HG03103 (cell line): Measurements from ENCODE around the gene OR10A2.
"Not testable (repeated sequence)": the region's sequence is repeated elsewhere in the genome, so short reads cannot be mapped to it uniquely, and the experiment has no call there.

Experiments
- ATAC-seq: cut with Tn5 transposase; IDR thresholded peaks from one replicate; pipeline ENCODE4 v1.9.1; 2021; ENCODE audit warnings: low read depth; ENCODE audit not compliant: unreplicated experiment

Gene OR10A2

GRCh38 chr11:6862961-6863360, at the start of gene OR10A2:
Gene OR10A2 (plus strand): TSS chr11:6863057. CDS start chr11:6869755, 6,698 bp downstream.
- no peak for ATAC-seq

- no peak for ATAC-seq
Observed at GRCh38 chr11:6813656-6814055, 49.2 kb upstream of the OR10A2 start.

DNA sequence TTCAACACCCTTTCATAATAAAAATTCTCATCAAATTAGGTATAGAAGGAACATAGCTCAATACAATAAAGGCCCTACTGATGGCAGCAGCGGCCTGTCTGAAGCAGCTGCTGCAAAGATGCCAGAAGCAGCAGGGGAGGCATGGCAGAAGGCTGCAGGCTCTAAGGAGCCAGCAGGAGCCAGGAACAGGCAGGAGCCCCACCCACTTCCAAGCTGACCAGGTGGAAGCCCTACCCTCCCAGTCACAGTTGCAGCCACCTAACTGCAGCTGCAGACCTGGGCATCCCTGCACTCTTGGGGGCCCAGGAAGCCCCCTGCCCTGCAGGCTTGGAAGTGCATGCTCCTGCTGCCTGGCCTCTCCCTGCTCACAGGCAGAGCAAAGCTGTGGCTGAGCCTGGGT, 45.2 kb upstream of the OR10A2 start:
- no peak for ATAC-seq

- no peak for ATAC-seq
Observed at GRCh38 chr11:6818967-6819366, 43.9 kb upstream of the OR10A2 start.

DNA sequence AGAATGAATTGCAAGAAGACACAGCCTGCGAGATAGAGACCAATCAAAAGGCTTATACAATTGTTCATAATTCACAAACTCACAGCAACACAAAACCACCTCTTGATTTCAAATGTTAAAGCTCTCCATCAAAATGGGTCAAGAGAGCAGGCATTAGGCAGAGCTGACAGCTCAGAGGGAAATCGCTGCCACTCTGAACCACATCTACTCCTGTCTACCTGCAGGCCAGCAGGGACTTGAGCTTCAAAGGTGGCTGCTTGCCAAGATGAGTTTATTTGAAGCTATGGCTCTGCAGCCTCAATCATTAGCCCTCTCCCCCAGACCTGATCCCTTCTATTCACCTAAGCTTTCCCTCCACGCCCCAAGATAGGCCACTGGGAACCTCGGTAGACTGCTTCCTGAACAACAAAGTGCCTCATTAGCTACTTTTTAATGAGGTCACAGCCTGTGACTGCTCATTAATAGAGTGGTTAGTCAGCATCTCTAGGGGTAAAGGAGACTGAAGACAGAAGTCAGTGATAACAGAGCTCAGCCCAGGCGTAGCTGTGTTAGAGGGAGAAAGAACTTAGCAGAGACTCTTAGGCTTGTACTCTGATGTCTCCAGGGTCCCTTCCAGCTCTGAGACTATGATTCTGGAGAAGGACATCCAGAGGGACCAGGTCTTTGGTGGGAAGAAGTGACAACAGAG, 38.6 kb upstream of the OR10A2 start:
- ATAC-seq: no peak

DNA sequence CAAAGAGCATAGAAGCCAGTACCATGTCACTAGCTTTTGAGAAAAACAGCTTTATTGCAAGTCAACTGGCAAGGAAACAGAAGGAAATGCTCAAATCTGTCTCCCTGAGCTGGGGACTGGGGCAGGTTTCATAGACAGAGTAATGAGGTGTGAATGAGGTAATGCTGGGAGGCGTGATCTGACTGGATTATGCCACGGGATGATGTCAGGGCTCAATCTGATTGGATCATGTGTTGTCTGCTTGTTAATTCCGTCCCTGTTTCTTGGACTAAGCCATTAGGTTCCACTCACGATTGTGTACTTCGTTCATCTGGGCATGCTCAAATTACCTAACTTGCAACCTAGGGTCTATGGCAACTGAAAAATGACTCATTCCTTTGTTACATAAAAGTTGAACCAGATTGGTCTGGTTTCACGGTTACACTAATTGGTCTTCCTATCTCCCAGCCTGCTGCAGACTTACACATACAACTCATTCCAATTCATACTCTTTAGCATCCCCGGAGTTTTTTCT, 37.6 kb upstream of the OR10A2 start:
- ATAC-seq: no peak

- ATAC-seq: no peak
Observed at GRCh38 chr11:6828103-6828502, 34.8 kb upstream of the OR10A2 start.

DNA sequence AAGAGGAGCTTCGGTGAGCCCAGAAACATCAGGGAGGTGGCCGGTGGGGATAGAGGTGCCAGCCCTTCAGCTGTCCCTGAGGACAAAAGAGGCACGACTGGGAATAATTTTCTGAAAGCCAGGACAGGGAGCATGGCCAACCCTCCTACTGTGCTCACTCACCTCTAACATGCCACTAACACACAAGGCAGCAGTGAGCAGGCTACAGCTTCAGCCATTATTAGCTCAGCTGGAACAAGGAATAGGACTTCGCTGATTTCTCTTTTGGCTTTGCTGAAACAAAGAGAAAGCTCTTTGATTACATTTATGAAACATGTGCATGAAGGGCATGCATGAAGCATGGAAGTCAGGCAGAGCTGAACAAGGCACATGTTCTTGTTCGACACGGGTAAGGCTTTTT, 29.5 kb upstream of the OR10A2 start:
- no peak for ATAC-seq

DNA sequence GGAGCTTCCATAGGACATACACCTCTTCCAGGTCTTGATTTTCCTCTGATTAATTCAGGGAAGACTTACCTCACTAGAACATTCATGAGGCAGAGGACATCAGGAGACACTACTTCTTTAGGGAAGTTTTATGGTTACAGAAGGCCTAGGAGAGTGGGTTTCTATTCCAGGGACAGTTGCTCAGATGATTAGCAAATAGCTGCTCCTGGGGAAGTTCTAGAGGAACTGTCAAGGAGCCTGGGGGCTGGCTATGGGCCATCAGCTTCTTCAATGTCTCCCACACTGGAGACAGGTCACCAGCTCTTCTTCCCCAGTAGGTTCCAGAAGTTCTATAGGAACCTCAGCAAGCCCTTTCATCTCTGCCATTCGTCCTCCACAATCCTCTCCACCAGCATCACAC, 28.8 kb upstream of the OR10A2 start:
- no peak for ATAC-seq

GRCh38 chr11:6841694-6842093, 21.2 kb upstream of the OR10A2 start:
- ATAC-seq: no peak

DNA sequence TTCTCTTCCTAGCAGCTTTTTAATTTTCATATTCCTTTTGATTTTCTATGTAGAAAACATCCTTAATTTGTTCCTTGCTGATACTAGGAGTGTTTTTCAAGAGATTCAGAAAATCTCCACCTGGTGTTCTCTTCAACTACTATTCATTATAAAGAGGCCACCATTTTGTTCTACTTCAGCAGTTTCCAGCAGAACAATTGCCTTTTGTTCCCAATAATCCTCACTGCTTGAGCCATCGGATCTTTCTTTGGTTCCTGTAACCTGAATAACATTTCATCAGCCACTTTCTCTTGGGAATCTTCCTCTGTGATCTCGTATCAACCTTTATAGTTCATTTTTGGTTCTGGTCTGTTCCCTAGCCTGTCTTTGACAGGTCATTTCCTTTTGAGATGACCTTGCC, 19.2 kb upstream of the OR10A2 start:
- no peak for ATAC-seq

DNA sequence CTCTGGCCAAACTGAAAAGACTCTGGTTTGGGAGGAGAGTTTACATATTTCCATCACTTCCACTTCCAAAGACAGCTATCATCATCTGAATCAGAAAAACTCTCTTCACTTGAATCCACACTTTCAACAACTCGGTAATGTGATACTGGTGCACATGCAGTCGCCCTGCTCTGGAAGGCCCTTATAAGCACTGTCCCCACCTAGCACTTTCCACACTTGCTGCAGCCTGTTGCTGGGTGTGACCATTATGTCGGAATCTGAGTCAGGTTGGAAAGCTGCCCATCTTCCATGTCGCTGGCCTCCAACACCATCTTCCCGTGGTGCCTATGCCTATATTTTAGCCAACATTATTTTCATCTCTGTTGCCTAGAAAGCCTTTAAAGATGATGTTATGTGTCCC, 18.5 kb upstream of the OR10A2 start:
- no peak for ATAC-seq

DNA sequence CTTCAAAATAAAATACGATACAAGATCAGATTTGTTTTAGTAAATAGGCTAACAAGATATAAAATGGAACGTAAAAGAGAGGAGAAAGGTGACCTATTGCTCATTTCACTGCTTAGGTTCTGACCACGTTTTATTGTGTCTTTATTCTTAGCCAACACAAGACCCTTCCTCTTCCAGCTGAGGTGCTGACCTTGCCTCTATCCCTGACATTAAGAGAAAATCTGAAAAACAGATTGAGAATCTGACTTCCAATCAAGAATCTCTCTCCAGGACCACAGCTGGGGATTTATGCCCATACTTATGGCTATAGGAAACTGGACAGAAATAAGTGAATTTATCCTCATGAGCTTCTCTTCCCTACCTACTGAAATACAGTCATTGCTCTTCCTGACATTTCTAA, 17.5 kb upstream of the OR10A2 start, which contains the start of gene OR10A5:
Gene OR10A5 (plus strand): TSS at position 301 of the 400 bp plus-strand sequence. CDS start 0 bp downstream, at position 301.
- ATAC-seq: no peak

DNA sequence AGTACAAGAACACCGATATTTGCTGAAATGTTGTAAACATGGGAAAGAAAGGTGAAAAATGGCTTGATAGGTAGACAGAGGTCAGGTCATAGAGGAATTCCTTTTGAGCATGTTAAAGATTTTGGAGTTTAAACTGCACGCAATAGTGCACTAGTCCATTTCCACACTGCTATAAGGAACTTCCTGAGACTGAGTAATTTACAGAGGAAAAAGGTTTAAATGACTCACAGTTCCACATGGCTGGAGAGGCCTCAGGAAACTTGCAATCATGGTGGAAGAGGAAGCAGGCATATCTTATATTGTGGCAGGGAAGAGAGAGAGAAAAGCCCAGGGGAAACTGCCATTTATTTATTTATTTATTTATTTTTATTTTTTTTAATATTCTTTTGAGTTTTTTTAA, 12.3 kb upstream of the OR10A2 start:
- ATAC-seq: no peak

DNA sequence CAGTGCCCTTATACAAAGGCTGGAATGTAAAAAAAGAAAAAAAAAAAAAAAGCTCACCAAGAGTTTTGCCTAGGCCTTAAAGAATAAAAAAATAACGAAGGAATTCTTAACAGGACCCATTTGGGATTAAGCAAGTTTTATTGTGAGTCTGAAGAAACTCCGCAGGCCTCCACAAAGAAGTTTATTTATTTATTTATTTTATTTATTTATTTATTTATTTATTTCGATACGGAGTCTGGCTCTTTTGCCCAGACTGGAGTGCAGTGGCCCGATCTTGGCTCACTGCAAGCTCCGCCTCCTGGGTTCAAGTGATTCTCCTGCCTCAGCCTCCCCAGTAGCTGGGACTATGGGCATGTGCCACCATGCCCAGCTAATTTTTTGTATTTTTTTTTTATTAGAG, 8.1 kb upstream of the OR10A2 start:
- not testable (repeated sequence) for ATAC-seq

DNA sequence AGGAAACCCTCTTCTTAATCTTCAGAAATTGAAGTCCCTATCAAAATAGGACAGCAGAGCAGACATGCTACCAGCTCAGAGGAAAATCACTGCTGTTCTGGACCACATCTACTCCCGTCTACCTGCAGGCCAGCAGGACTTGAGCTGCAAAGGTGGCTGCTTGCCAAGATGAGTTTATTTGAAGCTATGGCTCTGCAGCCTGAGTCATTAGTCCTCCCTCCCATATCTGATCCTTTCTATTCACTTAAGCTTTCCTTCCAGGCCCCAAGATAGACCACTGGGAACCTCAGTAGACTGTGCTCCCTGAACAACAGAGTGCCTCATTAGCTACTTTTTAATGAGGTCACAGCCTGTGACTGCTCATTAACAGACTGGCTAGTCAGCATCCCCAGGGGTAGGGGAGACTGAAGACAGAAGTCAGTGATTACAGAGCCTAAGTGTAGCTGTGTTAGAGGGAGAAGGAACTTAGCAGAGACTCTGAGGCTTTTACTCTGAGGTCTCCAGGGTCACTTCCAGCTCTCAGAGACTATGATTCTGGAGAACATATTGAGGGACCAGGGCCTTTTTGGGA, 6.8 kb upstream of the OR10A2 start:
- no peak for ATAC-seq

- ATAC-seq: no peak
Observed at GRCh38 chr11:6856871-6857270, 6.0 kb upstream of the OR10A2 start.

- ATAC-seq: no peak
Observed at GRCh38 chr11:6864438-6864837, 1.6 kb downstream of the OR10A2 start.

DNA sequence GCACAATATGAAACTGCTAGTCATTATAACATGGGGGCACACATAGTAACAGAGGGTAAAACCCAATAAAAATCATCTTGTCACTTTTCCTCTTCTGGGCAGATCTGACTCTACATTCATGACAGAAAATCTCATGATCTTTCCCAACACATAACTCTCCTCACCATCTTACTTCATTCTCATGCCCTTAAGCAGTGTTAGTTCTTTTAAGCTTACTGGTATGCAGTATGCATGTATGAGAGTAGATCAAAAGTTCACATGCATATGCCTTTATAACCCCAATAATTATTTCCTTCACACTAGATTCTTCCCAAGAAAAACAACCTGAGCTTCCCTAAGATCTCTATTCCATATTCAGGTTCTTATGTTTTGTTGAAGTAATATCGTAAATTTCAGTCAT, 8.4 kb downstream of the OR10A2 start:
- ATAC-seq: no peak

DNA sequence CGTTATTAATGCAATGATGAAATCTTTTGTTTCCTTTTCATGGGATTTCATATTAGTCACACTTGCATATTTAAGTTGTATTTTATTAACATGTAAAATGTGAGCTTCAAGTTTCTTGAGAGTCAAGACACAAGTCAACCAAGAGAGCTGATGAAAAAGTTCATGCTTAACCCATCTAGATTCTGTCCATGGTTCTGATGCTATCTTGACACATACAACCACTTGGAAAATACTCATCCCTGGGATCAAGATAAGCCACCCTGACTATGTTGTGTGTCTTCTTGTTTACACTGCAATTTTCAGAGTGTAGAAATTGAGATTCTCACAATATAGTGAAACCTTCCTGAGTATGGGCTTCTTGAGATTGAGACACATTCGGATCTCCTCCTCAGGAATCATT, 12.9 kb downstream of the OR10A2 start:
- ATAC-seq: no peak

DNA sequence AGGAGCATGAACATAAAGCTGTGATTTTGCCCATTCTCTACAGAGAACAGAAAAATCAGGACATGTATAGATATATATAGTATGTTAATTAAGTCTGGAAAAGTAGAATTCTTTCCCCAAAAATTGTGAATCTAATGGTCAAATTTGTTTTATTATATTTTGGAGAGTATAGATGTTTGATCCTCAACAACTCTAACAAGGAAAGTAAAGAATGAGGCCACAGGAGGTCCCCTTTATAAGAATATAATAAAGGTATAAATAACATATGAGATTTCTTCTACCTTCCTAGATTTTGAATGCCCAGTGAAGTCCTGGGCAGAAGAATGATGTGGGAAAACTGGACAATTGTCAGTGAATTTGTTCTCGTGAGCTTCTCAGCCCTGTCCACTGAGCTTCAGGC, 13.5 kb downstream of the OR10A2 start, which contains the start of gene OR10A4:
Gene OR10A4 (plus strand): TSS at position 301 of the 400 bp plus-strand sequence. CDS start 23 bp downstream, at position 324.
- no peak for ATAC-seq

GRCh38 chr11:6876914-6877313, 14.1 kb downstream of the OR10A2 start:
- ATAC-seq: no peak
